Activated CD4-positive, alpha-beta memory T cell treated with anti-CD3 and anti-CD28 coated beads, Interleukin-2, amount 10 ng/mL, durations not matched to agents 7 days and 5 days (primary cell): ENCODE results near the gene TNFRSF18. TPM values are rescaled to one million over a fixed set of nuclear protein-coding genes. Genes with fewer than 3 reads are reported as not detected.

ENCODE experiments used
- total RNA-seq, 2 experiments: library from RNA; stranded (reverse); gene quantifications; one replicate each; pipeline ENCODE4 v1.2.3, GENCODE V29; 2021

Gene TNFRSF18
- total RNA-seq, 2 experiments from 2014 or later, result 115 to 116 TPM

Other genes with a start within 250 kb of the TNFRSF18 start
- 10 to 100 TPM; 58.2 to 58.4 TPM for gene NOC2L, start 247.3 kb downstream of the TNFRSF18 start, total RNA-seq
- 10 to 100 TPM; 28.6 to 31.7 TPM for gene KLHL17, start 246.0 kb downstream of the TNFRSF18 start, total RNA-seq
- gene PLEKHN1, start 240.1 kb downstream of the TNFRSF18 start, total RNA-seq, result 1 to 10 TPM; 7.6 to 8.2 TPM
- not detected for gene PERM1, start 224.5 kb downstream of the TNFRSF18 start, total RNA-seq
- gene HES4, start 206.5 kb downstream of the TNFRSF18 start, total RNA-seq, result under 1 TPM in 1 of 2 experiments, not detected in 1; 0.23 TPM
- gene ISG15, start 193.1 kb downstream of the TNFRSF18 start, total RNA-seq, result 100 to 1,000 TPM; 593 to 623 TPM
- 10 to 100 TPM; 18.3 to 22.8 TPM for gene AGRN, start 186.5 kb downstream of the TNFRSF18 start, total RNA-seq
- gene RNF223, start 132.3 kb downstream of the TNFRSF18 start, total RNA-seq, result not detected
- gene C1orf159, start 90.5 kb downstream of the TNFRSF18 start, total RNA-seq, result 10 to 100 TPM; 18.6 to 19.9 TPM
- not detected for gene TTLL10, start 32.7 kb downstream of the TNFRSF18 start, total RNA-seq
- gene TNFRSF4, start 7.6 kb upstream of the TNFRSF18 start, total RNA-seq, result 100 to 1,000 TPM; 237 to 243 TPM
- gene SDF4, start 25.4 kb upstream of the TNFRSF18 start, total RNA-seq, result 100 to 1,000 TPM; 181 TPM
- 10 to 100 TPM; 13.3 to 14.4 TPM for gene B3GALT6, start 25.6 kb upstream of the TNFRSF18 start, total RNA-seq
- gene C1QTNF12, start 40.1 kb upstream of the TNFRSF18 start, total RNA-seq, result 1 to 10 TPM; 2.0 to 4.2 TPM
- 10 to 100 TPM; 62.4 to 63.5 TPM for gene UBE2J2, start 67.3 kb upstream of the TNFRSF18 start, total RNA-seq
- 1 to 10 TPM; 3.9 to 4.4 TPM for gene SCNN1D, start 73.8 kb upstream of the TNFRSF18 start, total RNA-seq
- 10 to 100 TPM; 64.4 to 72.3 TPM for gene ACAP3, start 101.3 kb upstream of the TNFRSF18 start, total RNA-seq
- gene PUSL1, start 102.0 kb upstream of the TNFRSF18 start, total RNA-seq, result 10 to 100 TPM; 17.9 to 20.0 TPM
- gene INTS11, start 118.1 kb upstream of the TNFRSF18 start, total RNA-seq, result 100 to 1,000 TPM; 109 to 111 TPM
- 10 to 100 TPM; 19.8 to 21.9 TPM for gene CPTP, start 118.2 kb upstream of the TNFRSF18 start, total RNA-seq
- gene TAS1R3, start 124.7 kb upstream of the TNFRSF18 start, total RNA-seq, result under 1 TPM; 0.75 to 0.78 TPM
- gene DVL1, start 142.8 kb upstream of the TNFRSF18 start, total RNA-seq, result 10 to 100 TPM; 36.0 to 37.8 TPM
- under 1 TPM; 0.18 to 0.23 TPM for gene MXRA8, start 152.0 kb upstream of the TNFRSF18 start, total RNA-seq
- 100 to 1,000 TPM; 121 to 122 TPM for gene AURKAIP1, start 168.6 kb upstream of the TNFRSF18 start, total RNA-seq
- 100 to 1,000 TPM; 104 TPM for gene CCNL2, start 192.7 kb upstream of the TNFRSF18 start, total RNA-seq
- 10 to 100 TPM; 82.8 to 87.3 TPM for gene MRPL20, start 200.7 kb upstream of the TNFRSF18 start, total RNA-seq
- not detected for gene ANKRD65, start 214.7 kb upstream of the TNFRSF18 start, total RNA-seq
- under 1 TPM; 0.33 to 0.45 TPM for gene VWA1, start 229.1 kb upstream of the TNFRSF18 start, total RNA-seq
- 1 to 10 TPM in 1 of 2 experiments, under 1 TPM in 1; 0.98 to 1.4 TPM for gene ATAD3C, start 243.1 kb upstream of the TNFRSF18 start, total RNA-seq